ENCODE measurements around the gene EYS. TPM values are rescaled to one million over a fixed set of nuclear protein-coding genes. Genes with fewer than 3 reads are reported as not detected.

Gene EYS
- total and polyA plus RNA-seq, 2 donors from 2014 or later = not detected

DNA sequence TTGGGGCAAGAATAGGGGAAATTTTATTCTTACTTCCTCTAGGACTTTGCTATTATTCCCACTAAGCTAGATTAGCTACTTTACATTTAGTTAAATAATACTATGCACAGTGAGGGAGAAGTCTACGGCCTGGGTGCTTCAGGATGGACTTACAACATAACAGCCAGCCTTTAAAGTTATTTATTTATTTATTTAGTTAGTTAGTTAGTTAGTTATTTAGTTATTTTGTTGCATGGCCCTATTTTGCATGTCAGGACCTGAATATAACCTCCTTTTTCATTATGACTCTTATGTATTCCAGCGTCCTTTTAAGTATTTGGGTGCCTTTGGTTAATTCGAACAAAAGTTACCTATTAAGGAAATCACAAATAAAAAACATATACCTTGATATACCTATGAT lies 238.7 kb downstream of the EYS start:
- Histone ChIP-seq H3K9me3 (ENCODE audit: control insufficient read depth in 2 of 3, insufficient read depth in 1 of 3, low read length in 3 of 3) (no peaks in the 10 kb centered on the region), H3K4me1 (ENCODE audit: control insufficient read depth in 2 of 3, insufficient read depth in 2 of 3, low read depth in 1 of 3, low read length in 3 of 3) (no peaks in the 10 kb centered on the region), H3K27me3 (ENCODE audit: control insufficient read depth, insufficient read depth, low read length) (no peaks in the 10 kb centered on the region), H3K9ac (ENCODE audit: low read length in 3 of 3) (no peak overlapping the region), H3K27ac (ENCODE audit: low read depth in 2 of 2, low read length in 2 of 2) (no peak overlapping the region), H3K36me3 (ENCODE audit: control insufficient read depth in 2 of 3, insufficient read depth in 3 of 3, low read length in 3 of 3) (no peaks in the 10 kb centered on the region), H3K4me3 (ENCODE audit: low read length in 3 of 3) (no peak overlapping the region)
- FAIRE-seq = no peak
- TF ChIP-seq, protein P1, sequence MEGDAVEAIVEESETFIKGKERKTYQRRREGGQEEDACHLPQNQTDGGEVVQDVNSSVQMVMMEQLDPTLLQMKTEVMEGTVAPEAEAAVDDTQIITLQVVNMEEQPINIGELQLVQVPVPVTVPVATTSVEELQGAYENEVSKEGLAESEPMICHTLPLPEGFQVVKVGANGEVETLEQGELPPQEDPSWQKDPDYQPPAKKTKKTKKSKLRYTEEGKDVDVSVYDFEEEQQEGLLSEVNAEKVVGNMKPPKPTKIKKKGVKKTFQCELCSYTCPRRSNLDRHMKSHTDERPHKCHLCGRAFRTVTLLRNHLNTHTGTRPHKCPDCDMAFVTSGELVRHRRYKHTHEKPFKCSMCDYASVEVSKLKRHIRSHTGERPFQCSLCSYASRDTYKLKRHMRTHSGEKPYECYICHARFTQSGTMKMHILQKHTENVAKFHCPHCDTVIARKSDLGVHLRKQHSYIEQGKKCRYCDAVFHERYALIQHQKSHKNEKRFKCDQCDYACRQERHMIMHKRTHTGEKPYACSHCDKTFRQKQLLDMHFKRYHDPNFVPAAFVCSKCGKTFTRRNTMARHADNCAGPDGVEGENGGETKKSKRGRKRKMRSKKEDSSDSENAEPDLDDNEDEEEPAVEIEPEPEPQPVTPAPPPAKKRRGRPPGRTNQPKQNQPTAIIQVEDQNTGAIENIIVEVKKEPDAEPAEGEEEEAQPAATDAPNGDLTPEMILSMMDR (IDR thresholded peaks at IDR 0.05; ENCODE audit: borderline replicate concordance, extremely low read depth, insufficient read depth) = no peak
- intact Hi-C loops (cut with DNase I) = no loop called here
- no peak for DNase-seq

DNA sequence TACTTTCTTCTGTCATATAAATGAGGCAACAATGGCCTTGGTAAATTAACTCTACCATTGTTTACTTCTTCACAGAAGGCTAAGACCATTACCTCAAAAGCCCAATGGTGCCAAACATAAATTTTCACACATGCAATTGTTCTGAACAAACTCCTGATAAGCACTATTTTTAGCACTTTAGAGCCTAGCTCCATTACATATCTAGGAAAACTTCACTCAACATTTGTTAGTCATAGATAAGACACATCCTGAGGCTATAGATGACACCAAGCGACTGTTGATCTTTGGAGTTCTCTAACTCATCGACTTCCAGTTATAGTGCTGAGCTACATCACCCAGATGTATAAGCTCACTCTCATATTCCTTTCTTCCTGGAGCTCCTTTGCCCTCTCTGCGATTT lies 245.9 kb downstream of the EYS start:
- Histone ChIP-seq H3K9ac (ENCODE audit: low read length in 3 of 3) (no peak overlapping the region), H3K27me3 (ENCODE audit: control insufficient read depth, insufficient read depth, low read length) (no peaks in the 10 kb centered on the region), H3K9me3 (ENCODE audit: control insufficient read depth in 2 of 3, insufficient read depth in 1 of 3, low read length in 3 of 3) (no peaks in the 10 kb centered on the region), H3K36me3 (ENCODE audit: control insufficient read depth in 2 of 3, insufficient read depth in 3 of 3, low read length in 3 of 3) (no peaks in the 10 kb centered on the region), H3K4me1 (ENCODE audit: control insufficient read depth in 2 of 3, insufficient read depth in 2 of 3, low read depth in 1 of 3, low read length in 3 of 3) (no peaks in the 10 kb centered on the region), H3K27ac (ENCODE audit: low read depth in 2 of 2, low read length in 2 of 2) (no peak overlapping the region), H3K4me3 (ENCODE audit: low read length in 3 of 3) (no peak overlapping the region)
- TF ChIP-seq, protein P1 (IDR thresholded peaks at IDR 0.05; ENCODE audit: borderline replicate concordance, extremely low read depth, insufficient read depth) = no peak
- intact Hi-C loops (cut with DNase I) = no loop called here
- FAIRE-seq (no peak), DNase-seq (no peak)

DNA sequence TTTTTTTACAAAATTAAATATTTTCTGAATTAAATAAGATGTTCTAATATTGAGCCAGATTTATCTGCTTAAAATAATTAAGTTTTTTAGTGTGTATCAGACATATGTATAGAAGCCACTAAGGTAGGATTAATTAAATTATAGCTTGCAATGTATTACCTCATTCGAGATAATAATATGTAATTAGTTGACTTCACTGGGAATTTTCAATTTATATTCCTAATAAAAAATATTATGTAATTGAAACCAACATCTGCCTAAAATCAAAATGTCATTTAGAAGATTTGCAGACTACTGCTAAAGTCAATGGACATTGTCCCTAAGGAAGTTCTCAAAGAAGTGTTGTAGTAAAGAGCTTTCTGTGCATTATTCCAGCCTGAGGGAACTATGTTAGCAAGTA lies 254.7 kb downstream of the EYS start:
- Histone ChIP-seq H3K27me3 (ENCODE audit: control insufficient read depth, insufficient read depth, low read length) (no peaks in the 10 kb centered on the region), H3K9ac (ENCODE audit: low read length in 3 of 3) (no peak overlapping the region), H3K36me3 (ENCODE audit: control insufficient read depth in 2 of 3, insufficient read depth in 3 of 3, low read length in 3 of 3) (no peaks in the 10 kb centered on the region), H3K4me1 (ENCODE audit: control insufficient read depth in 2 of 3, insufficient read depth in 2 of 3, low read depth in 1 of 3, low read length in 3 of 3) (no peaks in the 10 kb centered on the region), H3K9me3 (ENCODE audit: control insufficient read depth in 2 of 3, insufficient read depth in 1 of 3, low read length in 3 of 3) (no peaks in the 10 kb centered on the region), H3K4me3 (ENCODE audit: low read length in 3 of 3) (no peak overlapping the region), H3K27ac (ENCODE audit: low read depth in 2 of 2, low read length in 2 of 2) (no peak overlapping the region)
- DNase-seq (no peak), FAIRE-seq (no peak)
- TF ChIP-seq, protein P1 (IDR thresholded peaks at IDR 0.05; ENCODE audit: borderline replicate concordance, extremely low read depth, insufficient read depth) = no peak
- intact Hi-C loops (cut with DNase I) = no loop called here

DNA sequence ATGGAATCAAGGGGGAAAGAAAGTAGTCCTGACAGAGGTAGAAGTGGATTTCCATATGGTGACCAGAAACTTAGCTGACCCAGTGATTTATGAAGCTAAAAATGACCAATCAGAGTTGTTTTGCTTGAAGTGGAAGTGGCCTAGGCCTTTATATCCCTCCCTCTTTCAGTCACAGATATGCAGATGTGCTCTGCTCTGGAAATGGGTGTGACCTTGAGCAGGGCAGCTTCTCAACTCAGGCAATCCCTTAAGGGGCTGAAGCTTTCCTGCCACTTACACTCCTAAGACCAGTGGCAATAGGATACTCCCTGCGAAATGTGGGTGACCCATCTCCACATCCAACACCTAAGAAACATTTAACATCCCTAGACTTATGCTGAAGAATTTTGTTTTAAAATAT lies 256.6 kb downstream of the EYS start:
- intact Hi-C loops (cut with DNase I) = no loop called here

More for the DNA sequence above, 256.6 kb downstream of the EYS start:
- Histone ChIP-seq H3K27ac (ENCODE audit: low read depth in 2 of 2, low read length in 2 of 2) (no peak overlapping the region), H3K4me1 (ENCODE audit: control insufficient read depth in 2 of 3, insufficient read depth in 2 of 3, low read depth in 1 of 3, low read length in 3 of 3) (no peaks in the 10 kb centered on the region), H3K27me3 (ENCODE audit: control insufficient read depth, insufficient read depth, low read length) (no peaks in the 10 kb centered on the region), H3K9ac (ENCODE audit: low read length in 3 of 3) (no peak overlapping the region), H3K4me3 (ENCODE audit: low read length in 3 of 3) (no peak overlapping the region), H3K9me3 (ENCODE audit: control insufficient read depth in 2 of 3, insufficient read depth in 1 of 3, low read length in 3 of 3) (no peaks in the 10 kb centered on the region), H3K36me3 (ENCODE audit: control insufficient read depth in 2 of 3, insufficient read depth in 3 of 3, low read length in 3 of 3) (no peaks in the 10 kb centered on the region)
- FAIRE-seq (no peak), DNase-seq (no peak)
- TF ChIP-seq, protein P1 (IDR thresholded peaks at IDR 0.05; ENCODE audit: borderline replicate concordance, extremely low read depth, insufficient read depth) = no peak

Measured in kidney (tissue), 14 donors.